ENCODE data around the gene KRT84. TPM values are rescaled to one million over a fixed set of nuclear protein-coding genes. Genes with fewer than 3 reads are reported as not detected.
A peak's percentile ranks its signal among the peaks of the same experiment; 100 is the strongest.
"Not testable (repeated sequence)": the region's sequence is repeated elsewhere in the genome, so short reads cannot be mapped to it uniquely, and the experiment has no call there.

KRT84 gene
- polyA plus RNA-seq, 5 donors: not detected

GRCh38 chr12:52360663-52361271, 24.7 kb downstream of the KRT84 start:
- DNase-seq: no peak

- DNase-seq: no peak
Observed at GRCh38 chr12:52360106-52360662, 25.3 kb downstream of the KRT84 start.

GRCh38 chr12:52359621-52360061, 25.8 kb downstream of the KRT84 start:
- peak in 1 of 2 donors; percentile 68 for DNase-seq

- DNase-seq: no peak
Observed at GRCh38 chr12:52358575-52359350, 26.7 kb downstream of the KRT84 start.

DNA sequence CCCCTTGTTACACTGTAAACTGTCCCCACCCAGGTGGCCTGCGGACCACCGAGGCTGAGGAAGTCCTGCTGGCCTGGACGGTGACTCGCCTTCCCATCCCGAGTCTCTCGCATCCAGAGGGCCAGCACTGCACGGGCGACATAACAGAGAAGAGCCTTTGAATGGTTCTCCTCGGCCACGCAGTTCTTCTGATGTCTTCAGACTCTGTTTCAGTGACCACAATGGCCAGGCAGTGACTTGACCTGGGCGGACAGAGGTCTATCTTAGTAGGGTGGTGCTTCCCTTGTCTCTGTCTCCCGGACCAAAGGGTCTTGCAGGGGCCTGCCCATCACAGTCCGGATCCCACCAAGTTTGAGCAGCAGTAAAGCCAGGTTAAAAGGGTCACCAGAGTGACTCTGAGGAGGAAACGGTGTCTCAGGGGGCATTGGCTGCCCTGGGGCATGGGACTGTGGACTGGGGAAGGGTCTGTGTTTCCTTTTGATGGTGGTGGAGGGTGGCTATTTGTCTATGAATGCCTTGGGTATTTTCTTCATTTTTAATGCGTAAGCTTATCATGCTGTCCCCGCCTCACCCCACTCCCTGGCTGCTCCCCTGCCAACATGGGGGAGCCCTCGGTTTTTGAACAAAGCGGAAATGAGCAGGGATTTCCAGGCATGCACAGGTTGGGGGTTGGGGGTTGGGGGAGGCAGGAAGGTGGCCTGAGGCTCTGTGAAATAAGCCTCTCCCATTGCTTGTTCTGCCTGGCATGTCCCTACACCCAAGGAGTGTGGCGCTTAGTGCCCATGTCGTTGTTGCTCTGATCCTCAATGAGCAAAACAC, 28.5 kb downstream of the KRT84 start:
- DNase-seq: no peak

- DNase-seq: no peak
Observed at GRCh38 chr12:52356031-52356761, 29.3 kb downstream of the KRT84 start.

- DNase-seq: no peak
Observed at GRCh38 chr12:52355176-52355575, 30.3 kb downstream of the KRT84 start.

- no peak for DNase-seq
Observed at GRCh38 chr12:52354200-52354599, 31.3 kb downstream of the KRT84 start.

DNA sequence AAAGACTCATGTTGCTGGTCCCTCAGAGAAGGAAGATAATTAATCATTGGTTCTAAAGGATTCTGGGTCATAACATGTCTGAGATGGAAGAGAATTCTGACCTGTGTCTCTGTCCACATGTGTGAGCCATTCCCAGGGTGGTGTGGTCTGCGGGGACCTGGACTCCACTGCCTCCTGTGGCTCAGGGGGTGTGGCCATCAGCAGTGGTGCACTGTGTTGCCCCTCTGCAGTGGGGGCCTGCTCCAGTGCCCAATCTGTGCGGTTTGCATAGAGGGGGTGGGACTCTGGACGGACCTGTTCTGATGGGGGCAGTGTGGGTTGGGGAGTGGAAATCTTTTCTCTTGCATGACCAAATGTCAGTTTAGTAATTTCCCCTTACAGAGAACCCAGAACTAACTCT, 31.7 kb downstream of the KRT84 start:
- DNase-seq: no peak

DNA sequence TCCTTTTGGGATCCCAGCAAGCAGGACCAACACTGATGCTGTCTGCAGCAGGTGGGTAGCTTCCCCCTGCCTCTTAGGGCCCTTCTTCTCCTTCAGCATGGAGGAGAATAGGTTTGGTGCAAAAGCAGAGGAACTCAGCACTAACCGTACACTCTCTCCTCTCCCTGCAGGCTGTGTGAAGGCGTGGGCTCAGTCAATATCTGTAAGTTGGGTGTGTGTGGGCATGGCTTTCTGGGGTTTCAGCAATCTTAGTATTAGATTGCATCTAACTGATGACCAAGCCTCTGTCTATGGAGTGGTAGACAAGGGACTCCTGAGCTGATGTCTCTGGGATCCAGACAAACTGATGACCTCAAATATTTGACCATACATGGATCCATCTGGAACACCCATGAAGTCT, 32.5 kb downstream of the KRT84 start:
- no peak for DNase-seq

- no peak for DNase-seq
Observed at GRCh38 chr12:52351196-52352059, 34.0 kb downstream of the KRT84 start.

GRCh38 chr12:52350786-52351185, 34.7 kb downstream of the KRT84 start:
- DNase-seq: no peak

DNA sequence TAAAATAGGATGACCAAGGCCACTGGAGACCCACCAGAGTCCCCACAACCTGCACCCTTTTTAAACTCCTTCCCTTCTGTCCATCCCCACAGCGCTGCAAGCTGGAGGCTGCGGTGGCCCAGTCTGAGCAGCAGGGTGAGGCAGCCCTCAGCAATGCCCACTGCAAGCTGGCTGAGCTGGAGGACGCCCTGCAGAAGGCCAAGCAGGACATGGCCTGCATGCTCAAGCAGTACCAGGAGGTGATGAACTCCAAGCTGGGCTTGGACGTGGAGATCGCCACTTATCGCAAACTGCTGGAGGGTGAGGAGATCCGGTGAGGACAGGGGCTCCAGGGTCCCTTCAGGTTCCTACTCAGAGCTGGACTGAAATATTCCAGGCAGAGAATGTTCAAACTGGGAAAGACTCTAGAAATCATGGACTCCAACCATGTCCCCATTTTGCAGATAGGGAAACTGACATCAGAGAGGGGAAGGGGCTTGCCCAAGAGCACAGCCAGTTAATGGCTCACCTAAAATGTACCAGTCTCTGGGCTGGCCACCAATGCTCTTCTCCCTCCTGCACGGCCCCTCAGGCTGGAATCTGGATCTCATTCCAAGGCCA, 35.3 kb downstream of the KRT84 start:
- no peak for DNase-seq

DNA sequence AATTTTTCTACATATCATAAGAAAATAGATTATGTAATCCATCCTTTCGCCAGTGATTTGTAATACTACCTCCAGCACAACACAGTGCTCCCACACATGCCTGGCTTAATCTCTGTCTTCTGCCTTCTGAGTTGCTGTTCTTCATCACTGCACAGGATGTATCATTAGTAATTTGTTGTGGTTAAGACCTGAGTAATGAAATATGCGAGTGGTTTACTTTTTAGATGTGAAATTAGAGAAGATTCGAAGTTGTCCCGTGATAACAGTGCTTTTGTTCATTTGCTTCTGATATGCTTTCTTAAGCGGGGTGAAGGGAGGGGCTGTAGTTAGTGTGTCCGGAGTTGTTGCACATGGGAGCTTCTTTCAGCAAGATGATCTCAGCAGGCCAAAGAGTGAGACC, 36.3 kb downstream of the KRT84 start:
- no peak for DNase-seq

DNA sequence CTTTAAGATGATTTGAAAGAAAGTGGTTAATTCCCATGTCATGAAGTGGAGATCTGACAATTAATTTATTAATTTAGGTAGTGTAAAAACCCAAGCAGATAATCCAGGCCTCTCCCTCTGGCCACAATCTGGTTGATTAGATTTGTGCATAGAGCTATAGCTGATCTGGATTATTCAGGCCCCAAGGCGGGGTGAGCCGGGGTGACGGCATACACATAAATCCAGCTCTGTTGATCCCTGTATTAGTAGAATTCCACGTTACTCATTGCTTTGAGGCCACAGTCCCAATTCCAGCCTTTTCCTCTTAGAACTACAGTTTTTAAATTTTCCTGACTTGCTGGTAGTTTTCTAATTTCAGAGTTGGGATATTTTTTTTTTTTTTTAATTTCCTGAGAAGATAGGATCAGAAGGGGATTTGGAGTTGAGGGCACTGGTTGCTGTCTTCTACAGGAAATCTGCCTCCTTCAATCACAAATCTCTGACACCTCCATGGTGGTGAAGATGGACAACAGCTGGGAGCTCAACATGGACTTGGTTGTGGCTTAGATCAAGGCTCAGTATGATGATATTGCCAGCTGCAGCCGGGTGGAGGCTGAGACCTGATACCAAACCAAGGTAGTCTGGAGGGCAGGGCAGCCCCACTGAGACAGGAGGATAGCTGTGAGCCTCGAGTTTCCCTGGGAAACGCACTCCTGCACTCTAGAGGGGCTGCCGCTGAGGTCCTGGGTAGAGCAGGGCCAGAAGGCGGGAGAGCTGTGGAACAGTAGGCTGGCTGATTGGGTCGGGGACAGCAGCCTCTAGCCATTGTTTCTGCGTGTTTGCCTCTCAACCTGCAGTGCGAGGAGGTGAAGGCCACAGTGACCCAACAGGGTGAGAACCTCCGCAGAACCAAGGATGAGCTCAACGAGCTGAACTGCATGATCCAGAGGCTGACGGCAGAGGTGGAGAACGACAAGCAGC, 37.6 kb downstream of the KRT84 start:
- DNase-seq: no peak

GRCh38 chr12:52347016-52347415, 38.4 kb downstream of the KRT84 start:
- DNase-seq: no peak

- no peak for DNase-seq
Observed at GRCh38 chr12:52346593-52346992, 38.9 kb downstream of the KRT84 start.

- DNase-seq: not testable (repeated sequence)
Observed at GRCh38 chr12:52345041-52345440, 40.4 kb downstream of the KRT84 start.

DNA sequence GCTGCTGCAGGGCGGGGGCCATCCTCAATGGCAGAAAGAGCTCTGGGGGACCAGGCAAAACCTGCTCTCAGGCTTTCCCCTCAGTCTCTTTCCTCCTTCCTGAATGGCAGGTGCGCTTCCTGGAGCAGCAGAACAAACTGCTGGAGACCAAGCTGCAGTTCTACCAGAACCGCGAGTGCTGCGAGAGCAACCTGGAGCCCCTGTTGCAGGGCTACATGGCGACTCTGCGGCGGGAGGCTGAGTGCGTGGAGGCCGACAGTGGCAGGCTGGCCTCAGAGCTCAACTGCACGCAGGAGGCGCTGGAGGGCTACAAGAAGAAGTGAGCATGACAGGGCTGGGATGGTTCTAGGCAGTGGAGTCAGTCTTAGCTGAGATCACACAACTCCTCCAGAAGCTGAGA, 41.3 kb downstream of the KRT84 start:
- no peak for DNase-seq
